Liver (tissue), 9 donors: Measurements from ENCODE around the gene GNG11. TPM values are rescaled to one million over a fixed set of nuclear protein-coding genes. Genes with fewer than 3 reads are reported as not detected.

Experiments
- DNase-seq: peaks from one replicate; pipeline ENCODE4 v3.0.0-alpha.2; 2017; ENCODE audit warnings: low spot score
- H3K27ac ChIP-seq, 2 donors: one replicate each; pipeline ENCODE4 v1.7.0; 2013; ENCODE audit warnings: inconsistent platforms in 2 of 2, low read length in 2 of 2, control low read depth in 1 of 2, low read depth in 1 of 2, mild to moderate bottlenecking in 1 of 2
- H3K27me3 ChIP-seq, 4 donors: one replicate each; pipeline versions ENCODE4 v1.6.1 to v1.7.0; 2013; ENCODE audit warnings: low read length in 3 of 4, inconsistent platforms in 1 of 4, mild to moderate bottlenecking in 1 of 4, moderate library complexity in 1 of 4; ENCODE audit not compliant: control insufficient read depth in 4 of 4, insufficient read depth in 4 of 4
- H3K36me3 ChIP-seq, 4 donors: one replicate each; pipeline versions ENCODE4 v1.6.1 to v1.7.0; 2013; ENCODE audit warnings: low read length in 3 of 4, mild to moderate bottlenecking in 3 of 4, low read depth in 1 of 4, moderate library complexity in 1 of 4; ENCODE audit not compliant: control insufficient read depth in 4 of 4, insufficient read depth in 3 of 4
- H3K4me1 ChIP-seq, 4 donors: one replicate each; pipeline versions ENCODE4 v1.6.1 to v1.7.0; 2013; ENCODE audit warnings: low read length in 3 of 4, mild to moderate bottlenecking in 3 of 4, moderate library complexity in 1 of 4; ENCODE audit not compliant: control insufficient read depth in 4 of 4, insufficient read depth in 4 of 4
- H3K4me3 ChIP-seq, 3 donors: one replicate each; pipeline versions ENCODE4 v1.6.1 to v1.7.0; 2013; ENCODE audit warnings: low read length in 3 of 3, control low read depth in 1 of 3, low read depth in 1 of 3, mild to moderate bottlenecking in 1 of 3
- H3K9ac ChIP-seq, 2 donors: one replicate each; pipeline ENCODE4 v1.7.0; 2013; ENCODE audit warnings: low read length in 2 of 2, mild to moderate bottlenecking in 2 of 2, moderate library complexity in 2 of 2, control low read depth in 1 of 2, low read depth in 1 of 2
- H3K9me3 ChIP-seq, 4 donors: one replicate each; pipeline versions ENCODE4 v1.6.1 to v1.7.0; 2013; ENCODE audit warnings: low read length in 3 of 4; ENCODE audit not compliant: control insufficient read depth in 4 of 4
- EGR1 ChIP-seq, 2 donors: IDR thresholded peaks; 2 replicates each; pipeline ENCODE4 v1.6.1; 2016 to 2018; ENCODE audit warnings: antibody characterized with exemption in 2 of 2, low read depth in 2 of 2
- FOXA1 ChIP-seq: IDR thresholded peaks from 2 replicates; pipeline ENCODE4 v1.6.1; 2016; ENCODE audit warnings: antibody characterized with exemption
- FOXA2 ChIP-seq: IDR thresholded peaks from 2 replicates; pipeline ENCODE4 v1.6.1; 2016; ENCODE audit warnings: antibody characterized with exemption
- GABPA ChIP-seq, 2 donors: IDR thresholded peaks in 1 of 2; conservative IDR thresholded peaks in 1 of 2; 2 replicates each; pipeline ENCODE4 v1.6.1; 2016; ENCODE audit warnings: antibody characterized with exemption in 2 of 2, mild to moderate bottlenecking in 1 of 2, moderate library complexity in 1 of 2
- HNF4G ChIP-seq: IDR thresholded peaks from 2 replicates; pipeline ENCODE4 v1.6.1; 2016; ENCODE audit warnings: antibody characterized with exemption
- JUND ChIP-seq, 2 donors: IDR thresholded peaks; 2 replicates each; pipeline ENCODE4 v1.6.1; 2016; ENCODE audit warnings: antibody characterized with exemption in 2 of 2
- NR2F2 ChIP-seq: IDR thresholded peaks from 2 replicates; pipeline ENCODE4 v1.6.1; 2016; ENCODE audit warnings: antibody characterized with exemption
- RAD21 ChIP-seq, 2 donors: IDR thresholded peaks; 2 replicates each; pipeline ENCODE4 v1.6.1; 2016; ENCODE audit warnings: antibody characterized with exemption in 2 of 2, mild to moderate bottlenecking in 2 of 2
- SP1 ChIP-seq: IDR thresholded peaks from 2 replicates; pipeline ENCODE4 v1.6.1; 2018; ENCODE audit warnings: antibody characterized with exemption, mild to moderate bottlenecking
- TAF1 ChIP-seq: conservative IDR thresholded peaks from 2 replicates; pipeline ENCODE4 v1.6.1; 2016; ENCODE audit warnings: antibody characterized with exemption, mild to moderate bottlenecking
- YY1 ChIP-seq: IDR thresholded peaks from 2 replicates; pipeline ENCODE4 v1.6.1; 2016; ENCODE audit warnings: antibody characterized with exemption, mild to moderate bottlenecking
- polyA plus RNA-seq, 2 donors: library from polyadenylated mRNA; stranded (reverse) in 1 of 2; unstranded in 1 of 2; fragments of 200-250 nt in 1 of 2; fragments of >200 nt in 1 of 2; fragmentation: Nextera tagmentation in 1 of 2; extraction: Ambion mirVana in 1 of 2; gene quantifications; one replicate each; pipeline versions ENCODE4 v1.2.1 to v1.2.3, GENCODE V29; 2013 to 2015
- total RNA-seq, 2 donors: library from RNA; depleted of rRNA; stranded (reverse); fragments of >200 nt; gene quantifications; one replicate each; pipeline ENCODE4 v1.2.3, GENCODE V29; 2014
- TF ChIP-seq, protein P1 (sequence below): IDR thresholded peaks from 2 replicates; pipeline ENCODE4 v1.6.1; 2016; ENCODE audit warnings: antibody characterized with exemption
- TF ChIP-seq, protein P2 (sequence below): IDR thresholded peaks from 2 replicates; pipeline ENCODE4 v1.6.1; 2016; ENCODE audit warnings: antibody characterized with exemption, mild to moderate bottlenecking
- TF ChIP-seq, protein P3 (sequence below): fragments of 150-350 bp; IDR thresholded peaks from 2 replicates; pipeline ENCODE4 v1.5.1; 2017; ENCODE audit warnings: improper control_type of control experiment, low read depth, low read length; ENCODE audit not compliant: missing input control
- TF ChIP-seq, protein P4 (sequence below): IDR thresholded peaks from 2 replicates; pipeline ENCODE4 v1.6.1; 2016; ENCODE audit warnings: antibody characterized with exemption
- TF ChIP-seq, protein P5 (sequence below): IDR thresholded peaks from 2 replicates; pipeline ENCODE4 v1.6.1; 2016; ENCODE audit warnings: antibody characterized with exemption
- donor health status: healthy.
- donor health status: healthy.
- donor health status: healthy.
- donor health status: healthy.
- donor health status: healthy.

GNG11 gene
- total and polyA plus RNA-seq, 4 donors = 4.0 to 11.1 (median 6.1) TPM

DNA sequence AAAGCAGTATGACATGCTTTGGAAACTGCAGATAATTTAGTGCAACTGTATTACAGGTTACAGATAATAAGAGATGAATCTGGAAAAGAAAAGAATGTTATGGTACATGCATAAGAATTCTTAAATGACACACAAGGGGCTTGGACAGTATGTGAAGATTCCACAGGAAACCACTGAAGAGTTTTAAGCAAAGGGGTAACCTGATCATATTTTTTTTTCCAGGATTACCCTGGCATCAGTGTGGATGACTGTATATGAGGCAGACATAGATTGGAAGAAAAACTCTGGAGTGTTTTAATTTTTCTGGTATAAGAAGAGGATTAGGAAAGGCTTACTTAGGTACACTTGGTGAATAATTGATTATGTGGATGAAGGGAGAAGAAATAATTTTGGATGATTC, 39.1 kb upstream of the GNG11 start:
- Histone ChIP-seq H3K9ac (no peak overlapping the region), H3K27me3 (peaks cover 0 to 2% (median 0%) of the 10 kb centered on the region in 4 donors), H3K4me3 (no peak overlapping the region), H3K9me3 (peaks cover 0 to 7% (median 2%) of the 10 kb centered on the region in 4 donors), H3K36me3 (no peaks in the 10 kb centered on the region), H3K27ac (no peak overlapping the region), H3K4me1 (no peaks in the 10 kb centered on the region)
- TF ChIP-seq, protein P1, sequence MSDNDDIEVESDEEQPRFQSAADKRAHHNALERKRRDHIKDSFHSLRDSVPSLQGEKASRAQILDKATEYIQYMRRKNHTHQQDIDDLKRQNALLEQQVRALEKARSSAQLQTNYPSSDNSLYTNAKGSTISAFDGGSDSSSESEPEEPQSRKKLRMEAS = no peak
- TF ChIP-seq FOXA2 = no peak
- TF ChIP-seq JUND (IDR thresholded peaks at IDR 0.05) = no peak
- no peak for TF ChIP-seq SP1
- TF ChIP-seq, protein P2, sequence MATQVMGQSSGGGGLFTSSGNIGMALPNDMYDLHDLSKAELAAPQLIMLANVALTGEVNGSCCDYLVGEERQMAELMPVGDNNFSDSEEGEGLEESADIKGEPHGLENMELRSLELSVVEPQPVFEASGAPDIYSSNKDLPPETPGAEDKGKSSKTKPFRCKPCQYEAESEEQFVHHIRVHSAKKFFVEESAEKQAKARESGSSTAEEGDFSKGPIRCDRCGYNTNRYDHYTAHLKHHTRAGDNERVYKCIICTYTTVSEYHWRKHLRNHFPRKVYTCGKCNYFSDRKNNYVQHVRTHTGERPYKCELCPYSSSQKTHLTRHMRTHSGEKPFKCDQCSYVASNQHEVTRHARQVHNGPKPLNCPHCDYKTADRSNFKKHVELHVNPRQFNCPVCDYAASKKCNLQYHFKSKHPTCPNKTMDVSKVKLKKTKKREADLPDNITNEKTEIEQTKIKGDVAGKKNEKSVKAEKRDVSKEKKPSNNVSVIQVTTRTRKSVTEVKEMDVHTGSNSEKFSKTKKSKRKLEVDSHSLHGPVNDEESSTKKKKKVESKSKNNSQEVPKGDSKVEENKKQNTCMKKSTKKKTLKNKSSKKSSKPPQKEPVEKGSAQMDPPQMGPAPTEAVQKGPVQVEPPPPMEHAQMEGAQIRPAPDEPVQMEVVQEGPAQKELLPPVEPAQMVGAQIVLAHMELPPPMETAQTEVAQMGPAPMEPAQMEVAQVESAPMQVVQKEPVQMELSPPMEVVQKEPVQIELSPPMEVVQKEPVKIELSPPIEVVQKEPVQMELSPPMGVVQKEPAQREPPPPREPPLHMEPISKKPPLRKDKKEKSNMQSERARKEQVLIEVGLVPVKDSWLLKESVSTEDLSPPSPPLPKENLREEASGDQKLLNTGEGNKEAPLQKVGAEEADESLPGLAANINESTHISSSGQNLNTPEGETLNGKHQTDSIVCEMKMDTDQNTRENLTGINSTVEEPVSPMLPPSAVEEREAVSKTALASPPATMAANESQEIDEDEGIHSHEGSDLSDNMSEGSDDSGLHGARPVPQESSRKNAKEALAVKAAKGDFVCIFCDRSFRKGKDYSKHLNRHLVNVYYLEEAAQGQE = no peak
- no peak for TF ChIP-seq YY1
- TF ChIP-seq HNF4G = no peak
- no peak for TF ChIP-seq EGR1 (IDR thresholded peaks at IDR 0.05; ENCODE audit: low read depth in 2 of 2)
- TF ChIP-seq, protein P3, sequence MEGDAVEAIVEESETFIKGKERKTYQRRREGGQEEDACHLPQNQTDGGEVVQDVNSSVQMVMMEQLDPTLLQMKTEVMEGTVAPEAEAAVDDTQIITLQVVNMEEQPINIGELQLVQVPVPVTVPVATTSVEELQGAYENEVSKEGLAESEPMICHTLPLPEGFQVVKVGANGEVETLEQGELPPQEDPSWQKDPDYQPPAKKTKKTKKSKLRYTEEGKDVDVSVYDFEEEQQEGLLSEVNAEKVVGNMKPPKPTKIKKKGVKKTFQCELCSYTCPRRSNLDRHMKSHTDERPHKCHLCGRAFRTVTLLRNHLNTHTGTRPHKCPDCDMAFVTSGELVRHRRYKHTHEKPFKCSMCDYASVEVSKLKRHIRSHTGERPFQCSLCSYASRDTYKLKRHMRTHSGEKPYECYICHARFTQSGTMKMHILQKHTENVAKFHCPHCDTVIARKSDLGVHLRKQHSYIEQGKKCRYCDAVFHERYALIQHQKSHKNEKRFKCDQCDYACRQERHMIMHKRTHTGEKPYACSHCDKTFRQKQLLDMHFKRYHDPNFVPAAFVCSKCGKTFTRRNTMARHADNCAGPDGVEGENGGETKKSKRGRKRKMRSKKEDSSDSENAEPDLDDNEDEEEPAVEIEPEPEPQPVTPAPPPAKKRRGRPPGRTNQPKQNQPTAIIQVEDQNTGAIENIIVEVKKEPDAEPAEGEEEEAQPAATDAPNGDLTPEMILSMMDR = no peak
- TF ChIP-seq, protein P4, sequence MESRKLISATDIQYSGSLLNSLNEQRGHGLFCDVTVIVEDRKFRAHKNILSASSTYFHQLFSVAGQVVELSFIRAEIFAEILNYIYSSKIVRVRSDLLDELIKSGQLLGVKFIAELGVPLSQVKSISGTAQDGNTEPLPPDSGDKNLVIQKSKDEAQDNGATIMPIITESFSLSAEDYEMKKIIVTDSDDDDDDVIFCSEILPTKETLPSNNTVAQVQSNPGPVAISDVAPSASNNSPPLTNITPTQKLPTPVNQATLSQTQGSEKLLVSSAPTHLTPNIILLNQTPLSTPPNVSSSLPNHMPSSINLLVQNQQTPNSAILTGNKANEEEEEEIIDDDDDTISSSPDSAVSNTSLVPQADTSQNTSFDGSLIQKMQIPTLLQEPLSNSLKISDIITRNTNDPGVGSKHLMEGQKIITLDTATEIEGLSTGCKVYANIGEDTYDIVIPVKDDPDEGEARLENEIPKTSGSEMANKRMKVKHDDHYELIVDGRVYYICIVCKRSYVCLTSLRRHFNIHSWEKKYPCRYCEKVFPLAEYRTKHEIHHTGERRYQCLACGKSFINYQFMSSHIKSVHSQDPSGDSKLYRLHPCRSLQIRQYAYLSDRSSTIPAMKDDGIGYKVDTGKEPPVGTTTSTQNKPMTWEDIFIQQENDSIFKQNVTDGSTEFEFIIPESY = no peak
- TF ChIP-seq GABPA (IDR thresholded peaks at IDR 0.05 in 1 of 2, conservative IDR thresholded peaks at IDR 0.05 in 1 of 2) = no peak
- no peak for TF ChIP-seq RAD21 (IDR thresholded peaks at IDR 0.05)
- no peak for TF ChIP-seq NR2F2
- TF ChIP-seq TAF1 = no peak
- TF ChIP-seq, protein P5, sequence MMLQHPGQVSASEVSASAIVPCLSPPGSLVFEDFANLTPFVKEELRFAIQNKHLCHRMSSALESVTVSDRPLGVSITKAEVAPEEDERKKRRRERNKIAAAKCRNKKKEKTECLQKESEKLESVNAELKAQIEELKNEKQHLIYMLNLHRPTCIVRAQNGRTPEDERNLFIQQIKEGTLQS = no peak
- no peak for TF ChIP-seq FOXA1
- DNase-seq = no peak
